Astrocyte (in vitro differentiated cells and primary cell): ENCODE results near the gene UVSSA. TPM values are rescaled to one million over a fixed set of nuclear protein-coding genes. Genes with fewer than 3 reads are reported as not detected.

ENCODE experiments used
- DNase-seq: peaks from one replicate; pipeline ENCODE4 v3.0.0-alpha.2; 2010; ENCODE audit warnings: low read depth
- FAIRE-seq: peaks from 2 replicates; lab custom pipeline; 2011; peaks lifted over from hg19 to GRCh38; lab: Jason Lieb, UNC
- H2AFZ ChIP-seq: 2 replicates; pipeline ENCODE4 v1.6.0; 2012; ENCODE audit warnings: low read depth, low read length, inconsistent platforms
- H3K27ac ChIP-seq: 2 replicates; pipeline ENCODE4 v1.5.1; 2011; ENCODE audit warnings: low read depth, low read length, inconsistent platforms
- H3K27me3 ChIP-seq: 2 replicates; pipeline ENCODE4 v1.6.0; 2011; ENCODE audit warnings: low read length, inconsistent platforms; ENCODE audit not compliant: insufficient read depth
- H3K36me3 ChIP-seq: 2 replicates; pipeline ENCODE4 v1.5.1; 2011; ENCODE audit warnings: low read length, inconsistent platforms; ENCODE audit not compliant: insufficient read depth
- H3K4me1 ChIP-seq: 2 replicates; pipeline ENCODE4 v1.5.1; 2011; ENCODE audit warnings: low read length, inconsistent platforms; ENCODE audit not compliant: insufficient read depth
- H3K4me2 ChIP-seq: 2 replicates; pipeline ENCODE4 v1.6.0; 2012; ENCODE audit warnings: low read length, inconsistent platforms
- H3K4me3 ChIP-seq: 2 replicates; pipeline ENCODE4 v1.5.1; 2011; ENCODE audit warnings: low read depth, mild to moderate bottlenecking, low read length, inconsistent platforms; ENCODE audit not compliant: insufficient read depth
- H3K79me2 ChIP-seq: 2 replicates; pipeline ENCODE4 v1.6.0; 2012; ENCODE audit warnings: mild to moderate bottlenecking, low read length, inconsistent platforms; ENCODE audit not compliant: insufficient read depth
- H3K9ac ChIP-seq: 2 replicates; pipeline ENCODE4 v1.6.0; 2012; ENCODE audit warnings: mild to moderate bottlenecking, low read length, inconsistent platforms
- H3K9me3 ChIP-seq: 2 replicates; pipeline ENCODE4 v1.5.1; 2012; ENCODE audit warnings: low read depth, mild to moderate bottlenecking, low read length, inconsistent platforms; ENCODE audit not compliant: insufficient read depth
- H4K20me1 ChIP-seq: 2 replicates; pipeline ENCODE4 v1.6.0; 2012; ENCODE audit warnings: low read length, inconsistent platforms; ENCODE audit not compliant: insufficient read depth
- H3K27ac Mint-ChIP-seq: one replicate; pipeline ENCODE4 v1.8.0; 2021; ENCODE audit warnings: mild to moderate bottlenecking, mixed read lengths; ENCODE audit not compliant: unreplicated experiment
- H3K27me3 Mint-ChIP-seq: one replicate; pipeline ENCODE4 v1.8.0; 2021; ENCODE audit warnings: low read depth, mixed read lengths; ENCODE audit not compliant: unreplicated experiment
- H3K36me3 Mint-ChIP-seq: one replicate; pipeline ENCODE4 v1.8.0; 2021; ENCODE audit warnings: low read depth, mixed read lengths; ENCODE audit not compliant: unreplicated experiment
- H3K4me1 Mint-ChIP-seq: one replicate; pipeline ENCODE4 v1.8.0; 2021; ENCODE audit warnings: low read depth, mixed read lengths; ENCODE audit not compliant: unreplicated experiment
- H3K4me3 Mint-ChIP-seq: one replicate; pipeline ENCODE4 v1.8.0; 2021; ENCODE audit warnings: mild to moderate bottlenecking, moderate library complexity, mixed read lengths; ENCODE audit not compliant: unreplicated experiment
- H3K9me3 Mint-ChIP-seq: one replicate; pipeline ENCODE4 v1.8.0; 2021; ENCODE audit warnings: mild to moderate bottlenecking, mixed read lengths; ENCODE audit not compliant: unreplicated experiment
- EZH2 ChIP-seq: IDR thresholded peaks from 2 replicates; pipeline ENCODE4 v1.6.1; 2012; ENCODE audit warnings: mild to moderate bottlenecking, low read length, inconsistent platforms; ENCODE audit not compliant: insufficient read depth
- total RNA-seq: library from RNA; stranded (reverse); gene quantifications from 2 replicates; pipeline ENCODE4 v1.2.1, GENCODE V29; 2021
- TF ChIP-seq, protein P1 (sequence below): IDR thresholded peaks from 2 replicates; pipeline ENCODE4 v1.5.1; 2011; ENCODE audit warnings: low read depth, mild to moderate bottlenecking, inconsistent platforms, low read length, moderate library complexity; ENCODE audit not compliant: insufficient read depth

UVSSA gene
- total RNA-seq, 1 donor from 2014 or later: 14.8 TPM

DNA sequence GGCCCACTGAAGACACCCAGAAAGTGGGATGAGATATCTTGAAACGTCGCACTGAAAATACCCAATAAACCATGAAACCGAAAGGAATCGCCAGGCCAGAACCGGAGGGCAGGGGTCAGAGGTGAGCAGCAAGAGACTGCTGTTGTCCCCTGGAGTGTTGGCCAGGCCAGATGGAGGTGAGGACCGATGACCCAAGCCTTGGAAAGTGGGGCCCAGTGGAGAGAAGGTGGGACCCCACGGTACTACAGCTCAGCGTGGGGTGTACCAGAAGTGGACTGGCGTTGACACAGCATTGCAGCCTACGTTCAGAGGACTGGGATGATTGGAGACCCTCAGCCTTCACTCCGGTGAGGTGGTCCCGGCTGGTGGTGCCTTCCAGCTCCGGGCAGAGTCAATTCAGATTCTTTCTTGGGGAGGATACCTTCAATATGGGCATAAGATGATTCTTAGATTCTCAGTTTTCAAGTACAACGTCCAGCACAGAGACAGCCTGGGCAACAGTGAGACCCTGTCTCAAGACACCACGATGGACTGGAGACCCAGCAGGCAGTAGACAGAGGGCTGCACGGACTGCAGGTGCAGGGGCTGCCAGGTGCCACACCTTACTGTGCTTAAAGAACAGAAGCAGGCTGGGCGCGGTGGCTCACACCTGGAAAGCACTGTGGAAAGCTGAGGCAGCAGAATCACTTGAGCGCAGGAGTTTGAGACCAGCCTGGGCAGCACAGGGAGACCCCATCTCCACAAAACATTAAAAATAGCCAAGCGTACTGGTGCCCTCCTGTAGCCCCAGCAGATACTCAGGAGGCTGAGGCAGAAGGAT is 34.0 kb upstream of the UVSSA start:
- H2AFZ ChIP-seq: no peak overlapping the region
- H3K4me1 ChIP-seq: peaks cover 18% of the 10 kb centered on the region
- TF ChIP-seq, protein P1, sequence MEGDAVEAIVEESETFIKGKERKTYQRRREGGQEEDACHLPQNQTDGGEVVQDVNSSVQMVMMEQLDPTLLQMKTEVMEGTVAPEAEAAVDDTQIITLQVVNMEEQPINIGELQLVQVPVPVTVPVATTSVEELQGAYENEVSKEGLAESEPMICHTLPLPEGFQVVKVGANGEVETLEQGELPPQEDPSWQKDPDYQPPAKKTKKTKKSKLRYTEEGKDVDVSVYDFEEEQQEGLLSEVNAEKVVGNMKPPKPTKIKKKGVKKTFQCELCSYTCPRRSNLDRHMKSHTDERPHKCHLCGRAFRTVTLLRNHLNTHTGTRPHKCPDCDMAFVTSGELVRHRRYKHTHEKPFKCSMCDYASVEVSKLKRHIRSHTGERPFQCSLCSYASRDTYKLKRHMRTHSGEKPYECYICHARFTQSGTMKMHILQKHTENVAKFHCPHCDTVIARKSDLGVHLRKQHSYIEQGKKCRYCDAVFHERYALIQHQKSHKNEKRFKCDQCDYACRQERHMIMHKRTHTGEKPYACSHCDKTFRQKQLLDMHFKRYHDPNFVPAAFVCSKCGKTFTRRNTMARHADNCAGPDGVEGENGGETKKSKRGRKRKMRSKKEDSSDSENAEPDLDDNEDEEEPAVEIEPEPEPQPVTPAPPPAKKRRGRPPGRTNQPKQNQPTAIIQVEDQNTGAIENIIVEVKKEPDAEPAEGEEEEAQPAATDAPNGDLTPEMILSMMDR: no peak
- TF ChIP-seq EZH2: no peak
- H3K36me3 Mint-ChIP-seq: peaks cover 16% of the 10 kb centered on the region
- FAIRE-seq (no peak), DNase-seq (no peak)
- H3K9me3 Mint-ChIP-seq: no peaks in the 10 kb centered on the region
- H3K4me3 ChIP-seq: no peak overlapping the region
- no peak overlapping the region for H3K4me2 ChIP-seq
- H3K9ac ChIP-seq: no peak overlapping the region
- H3K36me3 ChIP-seq: peaks cover 6% of the 10 kb centered on the region
- H3K79me2 ChIP-seq: peaks cover 58% of the 10 kb centered on the region
- H3K9me3 ChIP-seq: no peaks in the 10 kb centered on the region
- H3K27me3 Mint-ChIP-seq: no peaks in the 10 kb centered on the region
- peaks cover 58% of the 10 kb centered on the region for H4K20me1 ChIP-seq
- H3K4me1 Mint-ChIP-seq: peaks cover 16% of the 10 kb centered on the region
- H3K4me3 Mint-ChIP-seq: no peak overlapping the region
- no peak overlapping the region for H3K27ac Mint-ChIP-seq
- no peak overlapping the region for H3K27ac ChIP-seq
- H3K27me3 ChIP-seq: no peaks in the 10 kb centered on the region

DNA sequence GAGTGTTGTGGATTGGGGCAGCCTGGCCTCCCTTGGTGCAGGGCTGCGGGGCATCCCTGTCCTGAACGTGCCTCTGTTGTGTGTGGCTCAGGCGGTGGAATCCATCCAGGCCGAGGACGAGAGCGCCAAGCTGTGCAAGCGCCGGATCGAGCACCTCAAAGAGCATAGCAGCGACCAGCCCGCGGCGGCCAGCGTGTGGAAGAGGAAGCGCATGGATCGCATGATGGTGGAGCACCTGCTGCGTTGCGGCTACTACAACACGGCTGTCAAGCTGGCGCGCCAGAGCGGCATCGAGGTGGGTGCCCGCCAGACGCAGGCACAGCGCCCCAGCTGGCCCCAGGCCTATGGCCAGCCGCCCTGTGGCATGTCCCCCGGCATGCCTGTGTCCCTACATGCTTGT is 31.7 kb upstream of the UVSSA start:
- Histone ChIP-seq H3K27me3 (no peaks in the 10 kb centered on the region), H3K9ac (no peak overlapping the region), H3K36me3 (peaks cover 6% of the 10 kb centered on the region), H2AFZ (no peak overlapping the region), H4K20me1 (peaks cover 45% of the 10 kb centered on the region), H3K4me2 (no peak overlapping the region), H3K9me3 (no peaks in the 10 kb centered on the region), H3K4me1 (peaks cover 3% of the 10 kb centered on the region), H3K79me2 (peaks cover 40% of the 10 kb centered on the region), H3K27ac (no peak overlapping the region), H3K4me3 (no peak overlapping the region)
- DNase-seq (no peak), FAIRE-seq (no peak)
- no peak overlapping the region for H3K27ac Mint-ChIP-seq
- no peak overlapping the region for H3K4me3 Mint-ChIP-seq
- H3K27me3 Mint-ChIP-seq: no peaks in the 10 kb centered on the region
- peaks cover 6% of the 10 kb centered on the region for H3K4me1 Mint-ChIP-seq
- TF ChIP-seq, protein P1: no peak
- TF ChIP-seq EZH2: no peak
- peaks cover 24% of the 10 kb centered on the region for H3K36me3 Mint-ChIP-seq
- H3K9me3 Mint-ChIP-seq: no peaks in the 10 kb centered on the region
